HG03025 (cell line): ENCODE data around the gene APBA3.

Experiments used
- ATAC-seq: cut with Tn5 transposase; IDR thresholded peaks from one replicate; pipeline ENCODE4 v1.9.1; 2021; ENCODE audit warnings: mild to moderate bottlenecking, moderate library complexity; ENCODE audit not compliant: unreplicated experiment, low FRiP score

The APBA3 gene

DNA sequence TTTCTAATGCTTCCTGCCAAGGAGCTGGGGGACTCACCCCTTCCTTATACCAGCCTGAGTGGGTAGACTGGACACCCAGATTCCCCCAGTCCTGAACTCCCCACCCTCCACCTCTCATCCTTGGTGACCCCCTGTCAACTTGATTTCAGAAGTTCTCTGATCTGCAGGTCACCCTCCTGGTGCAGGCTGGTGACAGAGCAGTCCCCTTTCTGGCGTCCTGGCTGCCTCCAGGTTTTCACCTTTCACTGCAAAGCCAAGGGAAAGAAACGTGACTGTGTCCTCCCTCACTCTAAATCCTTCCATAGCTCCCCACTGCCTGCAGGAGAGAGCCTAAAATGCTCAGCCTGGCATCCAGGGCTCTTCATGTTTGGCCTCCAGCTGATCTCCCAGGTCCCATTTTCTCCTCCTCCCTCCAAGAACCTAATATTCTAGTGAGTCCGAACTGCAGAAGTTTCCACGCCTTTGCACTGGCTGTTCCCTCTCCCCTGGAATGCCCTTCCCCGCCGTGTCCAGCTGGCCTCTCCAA, 28.8 kb upstream of the APBA3 start:
- no peak for ATAC-seq

DNA sequence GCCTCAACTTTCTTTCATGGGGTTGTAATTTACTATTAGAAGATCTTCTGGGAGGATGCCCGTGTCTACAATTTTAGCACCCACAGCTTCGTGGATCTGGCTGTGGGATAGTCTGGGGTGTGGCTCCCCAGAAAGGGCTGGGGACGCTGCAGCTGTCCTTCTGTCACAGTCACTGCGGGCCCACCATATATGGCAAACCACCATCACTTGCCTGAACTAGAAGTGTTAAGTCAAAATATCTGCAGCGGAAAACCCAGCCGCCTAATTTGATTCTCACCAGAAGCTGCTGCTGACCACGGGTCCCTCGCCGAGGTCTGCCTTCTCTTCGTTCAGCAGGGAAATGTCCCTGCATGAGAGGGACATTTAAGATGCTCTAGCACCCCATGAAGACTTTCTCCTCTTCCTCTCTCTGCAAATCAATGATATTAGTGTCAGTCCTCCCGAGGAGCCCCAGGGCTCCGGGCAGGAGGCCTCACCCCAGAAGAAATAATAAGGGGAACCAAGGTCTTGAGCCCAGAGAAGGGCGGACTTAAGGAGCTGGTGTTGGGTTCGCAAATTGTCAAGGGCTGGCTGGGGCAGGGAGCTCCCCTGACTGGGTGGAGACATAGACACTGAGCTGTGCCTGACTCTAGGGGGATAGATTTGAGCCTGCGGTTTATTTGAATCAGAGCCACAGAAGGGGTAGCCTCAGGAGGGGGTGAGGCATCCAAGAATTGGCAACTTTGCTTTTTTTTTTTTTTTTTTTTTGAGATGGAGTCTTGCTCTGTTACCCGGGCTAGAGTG, 27.7 kb upstream of the APBA3 start:
- no peak for ATAC-seq

DNA sequence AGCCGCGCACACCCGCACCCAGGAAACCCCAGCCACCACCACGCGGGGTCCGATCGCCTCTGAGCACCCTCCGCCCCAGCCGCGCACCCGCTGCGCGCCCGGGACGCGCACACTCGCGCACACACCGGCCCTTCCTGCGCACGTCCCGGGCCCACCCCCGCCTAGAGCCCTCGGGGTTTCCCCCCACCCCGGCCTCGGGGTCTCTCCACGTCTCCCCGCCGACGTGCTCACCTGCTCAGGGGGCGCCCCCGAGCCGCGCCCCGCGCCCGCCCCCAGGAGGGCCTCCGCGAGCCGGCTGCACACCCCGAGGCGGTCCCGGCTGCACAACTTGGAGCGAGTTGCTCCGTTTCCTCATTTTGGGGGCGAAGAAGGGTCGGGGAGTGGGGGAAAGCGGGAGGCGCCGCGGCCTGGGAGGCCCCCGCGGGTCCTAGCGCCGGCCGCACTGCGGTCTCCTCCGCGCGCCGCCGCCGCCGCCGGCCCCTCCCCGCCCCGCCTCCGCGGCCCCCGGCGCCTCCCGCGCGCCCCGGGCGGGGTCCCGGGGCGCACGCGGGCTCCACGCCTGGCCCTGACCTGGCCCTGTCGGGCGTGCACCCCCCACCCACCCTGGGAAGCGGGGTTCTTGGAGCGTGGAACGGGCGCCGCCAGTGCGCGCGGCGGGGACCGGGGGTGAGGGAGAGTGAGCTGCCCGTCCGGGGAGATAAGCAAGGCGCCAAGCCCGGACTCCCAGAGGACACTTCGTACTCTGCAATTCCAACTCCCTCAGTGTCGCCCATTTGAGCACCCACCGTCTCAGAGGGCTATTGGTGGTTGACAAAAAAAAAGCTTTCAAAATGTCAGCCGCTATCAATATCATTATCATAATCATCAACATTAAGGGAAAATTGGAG, 24.7 kb upstream of the APBA3 start, which contains the start of gene MATK:
TSS of gene MATK (minus strand) at position 444 of the 887 bp plus-strand sequence. CDS start 1,246 bp downstream, outside the sequence.
- ATAC-seq = no peak

GRCh38 chr19:3785451-3785937, 24.0 kb upstream of the APBA3 start:
- ATAC-seq = no peak

DNA sequence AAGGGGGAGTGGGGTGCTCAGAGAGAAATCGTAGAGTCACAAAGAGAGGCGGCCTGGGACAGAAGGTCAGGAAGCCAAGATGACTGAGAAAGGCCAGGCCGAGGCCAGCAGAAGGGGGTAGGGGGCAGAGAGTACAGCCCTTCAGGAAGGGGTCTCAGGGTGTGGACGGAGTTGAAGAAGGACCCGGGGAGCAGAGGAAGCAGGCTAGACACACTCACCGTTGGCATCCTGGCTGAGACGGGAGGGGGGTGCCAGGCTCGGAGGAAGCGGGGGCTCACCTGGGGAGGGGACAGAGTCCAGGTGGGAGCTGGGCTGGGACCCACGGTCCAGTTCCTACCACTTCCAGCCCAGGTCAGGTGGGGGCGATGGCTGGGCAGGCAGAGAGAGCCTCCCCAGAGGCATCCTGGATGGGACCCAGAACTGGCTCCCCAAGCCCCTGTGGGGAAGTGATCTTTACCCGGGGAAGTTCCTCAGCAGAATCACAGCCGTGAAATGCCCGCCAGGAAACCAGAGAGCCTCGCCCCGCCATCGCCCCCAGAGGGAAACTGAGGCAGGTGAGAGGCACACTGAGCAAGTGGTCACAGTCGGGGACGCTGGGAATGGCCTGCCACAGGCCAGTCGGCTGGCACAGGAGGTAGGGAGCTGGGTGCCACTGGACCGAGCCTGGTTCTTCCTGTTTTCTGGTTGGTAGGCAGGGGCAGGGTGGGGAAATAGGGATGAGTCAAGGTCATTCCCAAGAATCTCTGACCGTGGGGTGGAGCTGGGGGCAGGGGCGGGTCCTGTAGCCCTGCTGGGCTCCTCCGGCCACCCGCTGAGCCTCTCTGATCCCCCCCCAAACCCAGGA, 23.3 kb upstream of the APBA3 start:
- ATAC-seq = no peak

GRCh38 chr19:3783660-3784584, 22.4 kb upstream of the APBA3 start:
- ATAC-seq = no peak

DNA sequence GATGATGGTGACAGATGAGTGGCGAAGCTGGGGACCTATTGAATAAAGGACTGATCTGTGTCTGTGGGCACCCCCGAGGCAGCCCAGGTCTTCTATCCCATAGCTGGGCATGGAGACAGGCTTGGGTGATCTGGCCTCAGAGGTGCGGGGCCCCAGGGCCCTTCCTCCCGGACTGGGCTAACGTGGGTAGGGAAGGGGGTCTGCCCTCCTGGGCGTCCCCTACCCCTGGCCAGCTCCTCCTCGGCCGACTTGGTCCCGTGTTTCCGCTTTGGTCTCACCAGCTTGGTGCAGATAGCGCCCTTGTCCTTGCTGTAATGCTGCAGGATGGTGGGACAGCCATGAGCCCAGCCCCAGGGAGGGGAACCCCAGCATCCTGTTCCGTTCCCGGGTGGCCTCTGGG, 21.4 kb upstream of the APBA3 start:
- ATAC-seq = no peak

- ATAC-seq = no peak
Observed at GRCh38 chr19:3782330-3782729, 20.8 kb upstream of the APBA3 start.

DNA sequence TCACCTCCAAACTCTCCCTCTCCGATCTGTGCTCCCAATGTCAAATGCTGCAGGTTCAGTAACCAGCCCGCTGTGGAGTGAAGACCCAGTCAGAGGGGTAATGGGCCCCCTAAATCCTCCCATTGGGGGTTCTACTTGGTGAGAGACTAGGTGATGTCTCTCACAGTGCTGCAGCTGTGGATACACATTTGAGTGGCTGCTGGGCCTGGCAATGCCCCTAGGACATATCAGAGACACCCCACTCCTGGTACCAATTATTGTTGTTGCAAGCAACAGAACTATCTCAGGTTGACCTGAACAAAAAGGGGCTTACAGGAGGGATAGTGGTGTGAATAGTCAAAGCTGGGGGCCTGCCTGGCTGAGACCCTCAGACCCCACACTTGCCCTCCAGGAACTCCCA, 20.1 kb upstream of the APBA3 start:
- ATAC-seq = no peak

DNA sequence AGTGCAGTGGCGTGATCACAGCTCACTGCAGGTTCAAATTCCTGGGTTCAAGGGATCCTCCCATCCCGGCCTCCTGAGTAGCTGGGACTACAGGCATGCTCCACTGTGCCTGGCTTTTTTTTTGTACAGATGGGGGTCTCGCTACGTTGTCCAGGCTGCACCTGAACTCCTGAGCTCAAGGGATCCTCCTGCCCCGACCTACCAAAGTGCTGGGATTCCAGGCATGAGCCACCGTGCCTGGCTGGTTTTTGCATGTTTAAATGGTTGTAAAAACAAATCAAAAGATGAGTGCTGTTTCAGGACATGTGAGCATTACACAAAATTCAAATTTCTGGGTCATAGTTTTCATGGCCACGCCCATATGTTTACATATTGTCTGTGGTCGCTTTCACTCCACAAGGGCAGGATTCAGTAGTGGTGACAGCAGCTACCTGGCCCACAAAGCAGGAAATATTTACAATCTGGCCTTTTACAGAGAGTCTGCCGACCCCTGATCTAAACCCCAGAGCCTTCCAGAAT, 19.4 kb upstream of the APBA3 start:
- no peak for ATAC-seq

GRCh38 chr19:3778899-3779723, 17.6 kb upstream of the APBA3 start:
- ATAC-seq = no peak

DNA sequence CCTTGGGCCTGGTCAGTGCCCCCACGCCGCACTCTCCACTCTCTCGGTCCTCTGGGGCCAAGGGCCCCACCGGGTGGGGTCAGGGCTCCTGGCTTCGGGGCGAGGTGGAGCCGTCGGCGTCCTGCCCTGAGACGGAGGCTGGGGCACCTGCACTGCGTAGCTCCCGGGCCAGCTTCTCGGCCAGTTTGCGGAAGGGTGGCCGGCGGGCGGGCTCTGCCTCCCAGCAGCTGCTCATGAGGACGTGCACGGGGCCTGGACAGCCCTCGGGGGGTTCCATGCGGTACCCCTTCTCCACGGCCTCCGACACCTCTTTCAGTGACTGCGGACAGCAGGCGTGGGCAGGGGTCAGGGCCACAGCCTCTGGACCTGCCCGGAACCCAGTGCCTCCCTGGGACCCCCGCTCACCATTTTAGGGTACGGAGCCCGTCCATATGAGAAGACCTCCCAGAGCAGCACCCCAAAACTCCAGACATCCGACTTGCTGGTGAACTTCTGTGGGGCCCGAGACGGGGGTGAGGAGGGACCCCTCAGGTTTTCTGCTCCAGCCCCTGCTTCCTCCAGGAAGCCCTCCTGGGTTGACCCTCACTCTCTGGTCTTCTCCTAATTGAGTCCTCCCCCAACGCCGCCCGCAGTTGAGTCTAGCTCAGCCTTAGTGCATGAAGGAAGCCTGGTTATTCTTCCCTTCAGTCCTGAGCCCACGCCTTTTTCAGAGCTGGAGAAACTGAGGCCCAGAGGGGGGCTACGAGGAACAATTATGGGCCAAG, 16.8 kb upstream of the APBA3 start:
- no peak for ATAC-seq

- no peak for ATAC-seq
Observed at GRCh38 chr19:3776479-3777040, 15.1 kb upstream of the APBA3 start.

DNA sequence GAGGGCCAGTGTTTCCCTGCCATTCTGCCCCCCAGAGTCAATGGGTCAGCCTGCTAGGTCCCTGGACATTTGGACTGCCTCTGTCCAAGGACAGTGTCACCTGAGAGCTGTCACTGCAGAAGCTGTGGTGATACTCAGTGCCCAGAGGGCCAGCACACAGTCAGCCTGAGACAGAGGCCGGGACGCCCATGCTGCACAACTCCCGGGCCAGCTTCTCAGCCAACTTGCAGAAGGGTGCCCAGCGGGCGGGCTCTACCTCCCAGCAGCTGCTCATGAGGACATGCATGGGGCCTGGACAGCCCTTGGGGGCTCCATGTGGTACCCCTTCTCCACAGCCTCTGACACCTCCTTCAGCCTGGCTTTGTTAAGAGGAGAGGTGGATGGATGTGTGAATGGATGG, 14.3 kb upstream of the APBA3 start:
- no peak for ATAC-seq

- ATAC-seq = no peak
Observed at GRCh38 chr19:3775374-3775711, 13.9 kb upstream of the APBA3 start.

DNA sequence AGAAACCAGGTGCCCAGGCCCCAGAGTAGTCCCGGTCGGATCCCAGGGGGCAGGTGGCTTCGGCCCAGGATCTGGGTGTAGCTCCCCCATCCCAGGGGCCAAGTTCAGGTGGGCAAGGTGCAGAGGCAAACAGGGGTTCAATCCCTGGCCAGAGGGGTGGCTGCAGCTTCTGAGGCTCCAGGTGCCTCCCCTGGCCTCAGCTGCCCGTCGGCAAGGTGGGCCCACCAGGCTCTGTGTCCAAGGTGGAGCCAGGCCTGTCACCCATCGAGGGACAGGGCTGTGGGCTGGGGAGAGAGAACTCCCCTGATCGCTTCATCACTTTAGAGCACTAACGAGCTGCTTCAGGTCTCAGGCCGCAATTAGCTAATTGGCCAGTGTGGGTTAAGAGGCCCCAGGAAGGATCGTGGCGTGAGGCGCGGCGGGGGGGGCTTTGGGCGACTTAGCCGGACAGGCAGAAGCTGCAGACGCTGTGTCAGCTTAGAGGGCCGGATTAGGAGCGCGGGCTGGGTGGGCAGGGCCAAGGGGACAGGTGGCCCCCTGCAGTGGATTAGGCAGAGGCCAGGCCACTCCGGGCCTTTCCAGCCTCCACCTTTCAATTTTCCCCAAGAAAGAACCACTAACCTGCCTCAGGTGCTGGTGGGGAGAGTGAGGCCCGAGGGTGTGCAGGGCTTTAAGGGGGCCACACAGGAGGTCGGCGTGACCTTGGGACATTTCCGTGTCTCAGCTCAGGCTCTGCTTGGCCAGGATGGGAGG, 13.3 kb upstream of the APBA3 start:
- ATAC-seq = no peak
